ENCODE results near the gene DAZ1.
"Not testable (repeated sequence)": the region's sequence is repeated elsewhere in the genome, so short reads cannot be mapped to it uniquely, and the experiment has no call there.

Gene DAZ1

GRCh38 chrY:23198908-23199307 is at the start of gene DAZ1:
DAZ1 (minus strand) TSS chrY:23199008; CDS start chrY:23198800, 208 bp downstream.
- DNase-seq: not testable (repeated sequence)

- not testable (repeated sequence) for DNase-seq
Measured at GRCh38 chrY:23219233-23219632, 20.4 kb upstream of the DAZ1 start, which contains the start of gene DAZ2. DAZ2 (plus strand) TSS chrY:23219533; CDS start chrY:23219741, 208 bp downstream.

GRCh38 chrY:23210681-23211080 is 11.9 kb upstream of the DAZ1 start:
- DNase-seq: not testable (repeated sequence)

- DNase-seq: not testable (repeated sequence)
Measured at GRCh38 chrY:23209802-23210495, 11.1 kb upstream of the DAZ1 start.

- not testable (repeated sequence) for DNase-seq
Measured at GRCh38 chrY:23207455-23207854, 8.6 kb upstream of the DAZ1 start.

Data from NCI-H187 (cell line).